ENCODE results near the gene MYLIP.

The MYLIP gene

GRCh38 chr6:16128759-16129622 is at the start of gene MYLIP:
Gene MYLIP, plus strand, starts transcription at chr6:16129086. Its CDS starts 237 bp downstream, at chr6:16129323.
- DNase-seq: peak; percentile 24

GRCh38 chr6:16079354-16079753 is 49.5 kb upstream of the MYLIP start:
- DNase-seq: no peak

- DNase-seq: no peak
Measured at GRCh38 chr6:16080204-16080603, 48.7 kb upstream of the MYLIP start.

GRCh38 chr6:16081326-16081725 is 47.6 kb upstream of the MYLIP start:
- no peak for DNase-seq

GRCh38 chr6:16082361-16082760 is 46.5 kb upstream of the MYLIP start:
- no peak for DNase-seq

GRCh38 chr6:16086965-16087364 is 41.9 kb upstream of the MYLIP start:
- no peak for DNase-seq

- no peak for DNase-seq
Measured at GRCh38 chr6:16087386-16087785, 41.5 kb upstream of the MYLIP start.

GRCh38 chr6:16088409-16088808 is 40.5 kb upstream of the MYLIP start:
- no peak for DNase-seq

GRCh38 chr6:16089232-16090062 is 39.4 kb upstream of the MYLIP start:
- no peak for DNase-seq

- DNase-seq: no peak
Measured at GRCh38 chr6:16090452-16090851, 38.4 kb upstream of the MYLIP start.

- DNase-seq: no peak
Measured at GRCh38 chr6:16090920-16091319, 38.0 kb upstream of the MYLIP start.

- no peak for DNase-seq
Measured at GRCh38 chr6:16092140-16092539, 36.7 kb upstream of the MYLIP start.

GRCh38 chr6:16092990-16093389 is 35.9 kb upstream of the MYLIP start:
- DNase-seq: no peak

GRCh38 chr6:16095180-16095579 is 33.7 kb upstream of the MYLIP start:
- DNase-seq: no peak

GRCh38 chr6:16097382-16098171 is 31.3 kb upstream of the MYLIP start:
- no peak for DNase-seq

GRCh38 chr6:16098211-16098610 is 30.7 kb upstream of the MYLIP start:
- no peak for DNase-seq

- DNase-seq: no peak
Measured at GRCh38 chr6:16102208-16102607, 26.7 kb upstream of the MYLIP start.

GRCh38 chr6:16103722-16104121 is 25.2 kb upstream of the MYLIP start:
- DNase-seq: no peak

- DNase-seq: no peak
Measured at GRCh38 chr6:16104624-16105433, 24.1 kb upstream of the MYLIP start.

- DNase-seq: peak; percentile 73
Measured at GRCh38 chr6:16105854-16106253, 23.0 kb upstream of the MYLIP start.

- no peak for DNase-seq
Measured at GRCh38 chr6:16106991-16107787, 21.7 kb upstream of the MYLIP start.
